SK-N-SH treated with all-trans-retinoic acid at 6 μM for 48 hours (cell line): ENCODE measurements around the gene TFIP11.

Experiments used
- CSDC2 ChIP-seq: fragments of 250-450 bp; sonication (Bioruptor Pico); IDR thresholded peaks from 2 replicates; pipeline ENCODE4 v1.5.0; 2020; ENCODE audit warnings: mild to moderate bottlenecking, moderate library complexity
- ESRRG ChIP-seq: fragments of 250-450 bp; sonication (Bioruptor Pico); IDR thresholded peaks from 2 replicates; pipeline ENCODE4 v1.6.1; 2021; ENCODE audit warnings: mild to moderate bottlenecking
- ZC3H10 ChIP-seq: fragments of 250-450 bp; sonication (Bioruptor Pico); IDR thresholded peaks from 2 replicates; pipeline ENCODE4 v1.5.1; 2021; ENCODE audit warnings: mild to moderate bottlenecking, moderate library complexity
- TF ChIP-seq, protein P1 (sequence below): fragments of 250-450 bp; sonication (Bioruptor Pico); IDR thresholded peaks from 2 replicates; pipeline ENCODE4 v1.8.0; 2020; ENCODE audit warnings: mild to moderate bottlenecking, moderate library complexity, borderline replicate concordance
- TF ChIP-seq, protein P2 (sequence below): fragments of 250-450 bp; sonication (Bioruptor Pico); IDR thresholded peaks from 2 replicates; pipeline ENCODE4 v1.5.1; 2021; ENCODE audit warnings: mild to moderate bottlenecking, moderate library complexity

DNA sequence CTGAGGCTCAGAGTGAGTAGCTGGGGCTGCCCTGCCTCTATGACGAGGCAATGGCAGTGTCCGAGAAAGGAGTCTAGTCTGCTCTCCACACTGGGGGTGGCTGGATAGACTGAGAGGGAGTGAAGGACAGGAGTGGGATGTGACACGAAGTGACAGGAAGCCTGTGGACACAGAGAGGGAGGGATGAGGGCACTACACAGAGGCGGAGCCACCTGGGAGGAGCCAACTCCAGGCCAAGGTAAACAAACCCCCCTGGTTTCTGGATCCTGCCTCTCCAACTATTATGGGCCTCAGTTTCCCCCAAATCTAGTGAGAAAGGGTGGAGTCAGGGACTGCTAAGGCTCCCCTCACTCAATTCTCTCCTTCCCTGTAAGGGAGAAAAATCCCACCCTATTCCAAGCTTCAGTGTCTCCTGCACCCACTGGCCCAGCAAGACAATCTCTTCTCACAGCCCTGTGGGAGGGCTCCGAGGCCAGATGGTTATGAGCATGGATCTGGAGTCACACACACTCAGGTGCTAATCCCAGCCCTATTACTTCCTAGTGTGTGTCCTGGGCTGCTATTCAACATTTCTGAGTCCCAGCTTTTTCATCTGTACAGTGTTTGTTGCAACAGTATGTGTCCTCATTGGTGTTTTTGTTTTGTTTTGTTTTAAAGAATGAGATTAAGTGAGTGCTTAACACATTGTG is 58.3 kb downstream of the TFIP11 start:
- TF ChIP-seq, protein P1, sequence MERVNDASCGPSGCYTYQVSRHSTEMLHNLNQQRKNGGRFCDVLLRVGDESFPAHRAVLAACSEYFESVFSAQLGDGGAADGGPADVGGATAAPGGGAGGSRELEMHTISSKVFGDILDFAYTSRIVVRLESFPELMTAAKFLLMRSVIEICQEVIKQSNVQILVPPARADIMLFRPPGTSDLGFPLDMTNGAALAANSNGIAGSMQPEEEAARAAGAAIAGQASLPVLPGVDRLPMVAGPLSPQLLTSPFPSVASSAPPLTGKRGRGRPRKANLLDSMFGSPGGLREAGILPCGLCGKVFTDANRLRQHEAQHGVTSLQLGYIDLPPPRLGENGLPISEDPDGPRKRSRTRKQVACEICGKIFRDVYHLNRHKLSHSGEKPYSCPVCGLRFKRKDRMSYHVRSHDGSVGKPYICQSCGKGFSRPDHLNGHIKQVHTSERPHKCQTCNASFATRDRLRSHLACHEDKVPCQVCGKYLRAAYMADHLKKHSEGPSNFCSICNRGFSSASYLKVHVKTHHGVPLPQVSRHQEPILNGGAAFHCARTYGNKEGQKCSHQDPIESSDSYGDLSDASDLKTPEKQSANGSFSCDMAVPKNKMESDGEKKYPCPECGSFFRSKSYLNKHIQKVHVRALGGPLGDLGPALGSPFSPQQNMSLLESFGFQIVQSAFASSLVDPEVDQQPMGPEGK (CRISPR knock-in tag), result no peak
- no peak for TF ChIP-seq CSDC2 (CRISPR knock-in tag)
- no peak for TF ChIP-seq ESRRG
- TF ChIP-seq, protein P2, sequence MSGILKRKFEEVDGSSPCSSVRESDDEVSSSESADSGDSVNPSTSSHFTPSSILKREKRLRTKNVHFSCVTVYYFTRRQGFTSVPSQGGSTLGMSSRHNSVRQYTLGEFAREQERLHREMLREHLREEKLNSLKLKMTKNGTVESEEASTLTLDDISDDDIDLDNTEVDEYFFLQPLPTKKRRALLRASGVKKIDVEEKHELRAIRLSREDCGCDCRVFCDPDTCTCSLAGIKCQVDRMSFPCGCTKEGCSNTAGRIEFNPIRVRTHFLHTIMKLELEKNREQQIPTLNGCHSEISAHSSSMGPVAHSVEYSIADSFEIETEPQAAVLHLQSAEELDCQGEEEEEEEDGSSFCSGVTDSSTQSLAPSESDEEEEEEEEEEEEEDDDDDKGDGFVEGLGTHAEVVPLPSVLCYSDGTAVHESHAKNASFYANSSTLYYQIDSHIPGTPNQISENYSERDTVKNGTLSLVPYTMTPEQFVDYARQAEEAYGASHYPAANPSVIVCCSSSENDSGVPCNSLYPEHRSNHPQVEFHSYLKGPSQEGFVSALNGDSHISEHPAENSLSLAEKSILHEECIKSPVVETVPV (CRISPR knock-in tag), result no peak
- TF ChIP-seq ZC3H10 (CRISPR knock-in tag), result no peak
